IMR-90 (cell line): ENCODE measurements around the gene MSX1. TPM values are rescaled to one million over a fixed set of nuclear protein-coding genes. Genes with fewer than 3 reads are reported as not detected.

Experiments used
- ATAC-seq: fragments of 200-7000 bp; cut with Tn5 transposase; 2 replicates; pipeline ENCODE4 v1.9.1; 2020; ENCODE audit warnings: low read depth, mild to moderate bottlenecking, moderate library complexity
- BruUV-seq: library from RNA; stranded (reverse); fragments of 400-500 nt; replicated peaks from 2 replicates; lab custom pipeline; 2021; lab: Mats Ljungman, UMichigan
- CTCF ChIA-PET: fragments of 300-600 bp; formaldehyde crosslinking; extraction: SDS; loops from one replicate; lab custom pipeline; 2021; ENCODE audit warnings: antibody characterized with exemption; lab: Yijun Ruan, JAX
- POLR2A ChIA-PET: fragments of 300-600 bp; sonication (Branson Sonifier 250); formaldehyde crosslinking; loops from one replicate; lab custom pipeline; 2022; ENCODE audit warnings: antibody characterized with exemption; ENCODE audit not compliant: unreplicated experiment; lab: Charles Lee
- DNase-seq: peaks from one replicate; pipeline ENCODE4 v3.0.0; 2013
- H2AFZ ChIP-seq: replicated peaks from 2 replicates; pipeline ENCODE3; 2013; ENCODE audit warnings: low read length, mild to moderate bottlenecking; ENCODE audit not compliant: poor library complexity
- H2AK5ac ChIP-seq: 2 replicates; pipeline ENCODE4 v1.6.1; 2013; ENCODE audit warnings: low read depth, low read length, inconsistent platforms
- H2AK9ac ChIP-seq: replicated peaks from 2 replicates; pipeline ENCODE3; 2013; ENCODE audit warnings: mild to moderate bottlenecking, low read depth, low read length, moderate library complexity; ENCODE audit not compliant: poor library complexity
- H2BK120ac ChIP-seq: 2 replicates; pipeline ENCODE4 v1.6.1; 2013; ENCODE audit warnings: low read depth, low read length, inconsistent platforms
- H2BK15ac ChIP-seq: 3 replicates; pipeline ENCODE4 v1.6.1; 2013; ENCODE audit warnings: low read depth, low read length, inconsistent platforms
- H2BK20ac ChIP-seq: 2 replicates; pipeline ENCODE4 v1.6.1; 2013; ENCODE audit warnings: low read depth, mild to moderate bottlenecking, inconsistent platforms, low read length, moderate library complexity
- H2BK5ac ChIP-seq: 2 replicates; pipeline ENCODE4 v1.6.1; 2013; ENCODE audit warnings: mild to moderate bottlenecking, low read depth, low read length, inconsistent platforms; ENCODE audit not compliant: poor library complexity, severe bottlenecking
- H3K14ac ChIP-seq: replicated peaks from 2 replicates; pipeline ENCODE4 v1.6.1; 2013; ENCODE audit warnings: low read depth, low read length, inconsistent platforms
- H3K18ac ChIP-seq: 2 replicates; pipeline ENCODE4 v1.6.1; 2013; ENCODE audit warnings: low read depth, low read length, control low read depth
- H3K23ac ChIP-seq: 2 replicates; pipeline ENCODE4 v1.6.1; 2013; ENCODE audit warnings: low read depth, low read length, inconsistent platforms
- H3K27ac ChIP-seq: 2 replicates; pipeline ENCODE4 v1.5.1; 2013; ENCODE audit warnings: mild to moderate bottlenecking, control low read depth, low read length; ENCODE audit not compliant: insufficient read depth
- H3K27me3 ChIP-seq: 2 replicates; pipeline ENCODE4 v1.6.1; 2013; ENCODE audit warnings: low read length; ENCODE audit not compliant: control insufficient read depth, insufficient read depth
- H3K36me3 ChIP-seq: 2 replicates; pipeline ENCODE4 v1.6.1; 2013; ENCODE audit warnings: low read length, mixed read lengths; ENCODE audit not compliant: control insufficient read depth, insufficient read depth
- H3K4ac ChIP-seq: 2 replicates; pipeline ENCODE4 v1.6.1; 2013; ENCODE audit warnings: low read depth, low read length, inconsistent platforms
- H3K4me1 ChIP-seq: 2 replicates; pipeline ENCODE4 v1.6.1; 2013; ENCODE audit warnings: low read length, mixed read lengths; ENCODE audit not compliant: control insufficient read depth, insufficient read depth
- H3K4me2 ChIP-seq: 2 replicates; pipeline ENCODE4 v1.6.1; 2013; ENCODE audit warnings: low read depth, mild to moderate bottlenecking, control low read depth, low read length, moderate library complexity
- H3K4me3 ChIP-seq: 2 replicates; pipeline ENCODE4 v1.5.1; 2013; ENCODE audit warnings: low read depth, mild to moderate bottlenecking, control low read depth, low read length, moderate library complexity; ENCODE audit not compliant: insufficient read depth
- H3K56ac ChIP-seq: 2 replicates; pipeline ENCODE4 v1.6.1; 2013; ENCODE audit warnings: low read length, inconsistent platforms; ENCODE audit not compliant: insufficient read depth; ENCODE audit errors: extremely low read depth
- H3K79me1 ChIP-seq, 2 experiments: 2 replicates each; pipeline ENCODE4 v1.6.1; 2013; ENCODE audit warnings: low read length in 2 of 2, inconsistent platforms in 1 of 2, low read depth in 1 of 2
- H3K9ac ChIP-seq: 2 replicates; pipeline ENCODE4 v1.6.1; 2013; ENCODE audit warnings: low read depth, low read length, control low read depth
- H3K9me1 ChIP-seq: 2 replicates; pipeline ENCODE4 v1.6.1; 2013; ENCODE audit warnings: low read length, inconsistent platforms; ENCODE audit not compliant: insufficient read depth
- H3K9me3 ChIP-seq: 2 replicates; pipeline ENCODE4 v1.6.1; 2013; ENCODE audit warnings: low read length; ENCODE audit not compliant: control insufficient read depth, insufficient read depth
- H4K20me1 ChIP-seq: 2 replicates; pipeline ENCODE4 v1.6.1; 2013; ENCODE audit warnings: low read length, inconsistent platforms; ENCODE audit not compliant: insufficient read depth
- H4K5ac ChIP-seq: 2 replicates; pipeline ENCODE4 v1.6.1; 2013; ENCODE audit warnings: mild to moderate bottlenecking, low read depth, low read length, control low read depth
- H4K8ac ChIP-seq, 2 experiments: 2 replicates each; pipeline ENCODE4 v1.6.1; 2013; ENCODE audit warnings: low read depth in 2 of 2, low read length in 2 of 2, control low read depth in 1 of 2, inconsistent platforms in 1 of 2
- H4K91ac ChIP-seq: 2 replicates; pipeline ENCODE4 v1.6.1; 2013; ENCODE audit warnings: low read depth, low read length, inconsistent platforms; ENCODE audit not compliant: insufficient read depth
- CEBPB ChIP-seq: IDR thresholded peaks from 2 replicates; pipeline ENCODE4 v1.6.1; 2012; ENCODE audit warnings: low read depth, low read length, improper control_type of control experiment
- FOS ChIP-seq: fragments of 150-350 bp; IDR thresholded peaks from 2 replicates; pipeline ENCODE4 v1.6.1; 2016; ENCODE audit warnings: low read depth, low read length
- MXI1 ChIP-seq: IDR thresholded peaks from 2 replicates; pipeline ENCODE4 v1.6.1; 2012; ENCODE audit warnings: low read depth, mild to moderate bottlenecking, low read length, moderate library complexity, borderline replicate concordance
- POLR2A ChIP-seq: IDR thresholded peaks from 2 replicates; pipeline ENCODE4 v1.6.1; 2012; ENCODE audit warnings: mild to moderate bottlenecking, low read depth, low read length
- RFX5 ChIP-seq: IDR thresholded peaks from 2 replicates; pipeline ENCODE4 v1.8.0; 2012; ENCODE audit warnings: low read depth, mild to moderate bottlenecking, low read length, moderate library complexity
- SMC3 ChIP-seq: fragments of 150-350 bp; IDR thresholded peaks from 2 replicates; pipeline ENCODE4 v1.6.1; 2016; ENCODE audit warnings: low read depth, mild to moderate bottlenecking, antibody characterized with exemption, low read length, moderate library complexity
- USF2 ChIP-seq: fragments of 150-350 bp; IDR thresholded peaks from 2 replicates; pipeline ENCODE4 v1.6.1; 2017; ENCODE audit warnings: mild to moderate bottlenecking, antibody characterized with exemption, low read length, low read depth
- WGBS, 2 experiments: methylation state at CpG; one replicate each; pipeline versions ENCODE4 v1.1.5 to v1.1.7; 2013; ENCODE audit warnings: missing lambda C conversion rate in 2 of 2; ENCODE audit not compliant: insufficient read length in 1 of 2; ENCODE audit errors: extremely low coverage in 2 of 2; 5-methylcytosine and 5-hydroxymethylcytosine counted together
- dilution Hi-C: fragments of 300-500 bp; cut with HindIII; formaldehyde crosslinking; loops from one replicate; pipeline ENCODE4 v1.14.3; 2018; ENCODE audit warnings: low sequenced_read_pairs; ENCODE audit not compliant: unreplicated experiment
- in situ Hi-C: fragments of 300-500 bp; cut with MboI; formaldehyde crosslinking; loops from 3 replicates; pipeline ENCODE4 v1.14.3; 2019; ENCODE audit warnings: low sequenced_read_pairs, inconsistent platforms, mixed read lengths
- intact Hi-C: fragments of 100-400 bp; cut with micrococcal nuclease; formaldehyde crosslinking; loops from 2 replicates; pipeline ENCODE4 v1.10.0; 2022
- polyA plus RNA-seq, 3 experiments: library from polyadenylated mRNA; depleted of rRNA; stranded (reverse); fragments of >200 nt; gene quantifications; 2 replicates each; pipeline ENCODE4 v1.2.3, GENCODE V29; 2012; ENCODE audit warnings: low replicate concordance in 1 of 3
- total RNA-seq: library from RNA; depleted of rRNA; stranded (reverse); fragments of >200 nt; gene quantifications from 2 replicates; pipeline ENCODE4 v1.2.3, GENCODE V29; 2012

MSX1 gene
- total and polyA plus RNA-seq, 2 of the 4 experiments (the other 2 are of a cell fraction) = 1.1 to 3.9 TPM

- no peak for DNase-seq
- dilution Hi-C loops = no loop called here
- Histone ChIP-seq H3K4me3 (no peak overlapping the region), H3K27me3 (peaks cover 17% of the 10 kb centered on the region; the same call in 1 of the 2 replicates), H2AK9ac (no peak overlapping the region), H3K9ac (no peak overlapping the region), H4K8ac (no peak overlapping the region), H2BK5ac (no peak overlapping the region), H3K4ac (no peak overlapping the region), H2BK120ac (no peak overlapping the region), H2AFZ (no peak overlapping the region), H3K9me1 (no peaks in the 10 kb centered on the region), H2BK20ac (no peak overlapping the region), H2BK15ac (no peak overlapping the region), H3K27ac (no peak overlapping the region), H3K4me2 (no peak overlapping the region), H3K79me1 (no peaks in the 10 kb centered on the region), H4K20me1 (no peaks in the 10 kb centered on the region), H3K36me3 (no peaks in the 10 kb centered on the region), H3K23ac (no peak overlapping the region), H3K18ac (no peak overlapping the region), H3K9me3 (no peaks in the 10 kb centered on the region), H3K4me1 (no peaks in the 10 kb centered on the region; the same call in 1 of the 2 replicates), H3K56ac (no peak overlapping the region), H3K14ac (no peak overlapping the region), H2AK5ac (no peak overlapping the region), H4K91ac (no peak overlapping the region), H4K5ac (no peak overlapping the region)
- TF ChIP-seq MXI1 = no peak
- TF ChIP-seq FOS = no peak
- no peak for TF ChIP-seq POLR2A
- no peak for TF ChIP-seq SMC3
- TF ChIP-seq CEBPB = no peak
- TF ChIP-seq RFX5 = no peak
- TF ChIP-seq USF2 = no peak
- ChIA-PET CTCF (no interaction called here), POLR2A (no interaction called here)
- 96% methylated on average over 4 of the region's 8 CpGs; no CpG with 5 or more reads in 1 of the 2 experiments for WGBS, 2 experiments
- in situ Hi-C loops = no loop called here
- no peak for ATAC-seq
- BruUV-seq = no TSS peak
- intact Hi-C loops = no loop called here
These were observed 10.9 kb upstream of the MSX1 start for GRCh38 chr4:4848540-4848939.
